Sigmoid colon (tissue), 4 donors: ENCODE results near the gene ULK3.

Experiments
- CTCF ChIP-seq, 4 experiments: fragments of 450-650 bp in 3 of 4; fragments of 200-600 bp in 1 of 4; IDR thresholded peaks; one replicate each; pipeline ENCODE4 v1.5.1; 2016 to 2019; ENCODE audit warnings: antibody characterized with exemption in 4 of 4, mild to moderate bottlenecking in 3 of 4, moderate library complexity in 2 of 4
- EP300 ChIP-seq, 4 donors: sonication (generic); formaldehyde crosslinking; IDR thresholded peaks; one replicate each; pipeline ENCODE4 v1.6.1; 2017; ENCODE audit warnings: antibody characterized with exemption in 4 of 4
- POLR2A ChIP-seq, 2 donors: fragments of 450-650 bp; IDR thresholded peaks; one replicate each; pipeline ENCODE4 v1.6.1; 2016; ENCODE audit warnings: antibody characterized with exemption in 2 of 2, mild to moderate bottlenecking in 2 of 2, moderate library complexity in 2 of 2
- POLR2AphosphoS5 ChIP-seq, 4 donors: sonication (generic); formaldehyde crosslinking; IDR thresholded peaks; one replicate each; pipeline ENCODE4 v1.6.1; 2017; ENCODE audit warnings: antibody characterized with exemption in 4 of 4

- no peak for TF ChIP-seq CTCF (IDR thresholded peaks at IDR 0.05)
- TF ChIP-seq POLR2A (IDR thresholded peaks at IDR 0.05): no peak
- TF ChIP-seq EP300 (IDR thresholded peaks at IDR 0.05): no peak
- no peak for TF ChIP-seq POLR2AphosphoS5 (IDR thresholded peaks at IDR 0.05)
Observed at GRCh38 chr15:74873756-74874424, 30.9 kb upstream of the ULK3 start.
